Activated T-helper 2 cell treated with anti-CD3 and anti-CD28 coated beads, Interferon-gamma antibody, Interleukin-2, Interleukin-4, amounts not matched to agents 10 μg/mL and 5 μg/mL and 100 μg/mL, durations not matched to agents 14 hours and 24 hours and 36 hours (primary cell): ENCODE results near the gene RNF14. TPM values are rescaled to one million over a fixed set of nuclear protein-coding genes. Genes with fewer than 3 reads are reported as not detected.

Experiments
- DNase-seq: peaks from one replicate; pipeline ENCODE4 v3.0.0; 2021; ENCODE audit warnings: low spot score
- H3K27ac Mint-ChIP-seq: one replicate; pipeline ENCODE4 v1.8.0; 2021; ENCODE audit warnings: mixed read lengths
- H3K27me3 Mint-ChIP-seq: one replicate; pipeline ENCODE4 v1.8.0; 2021; ENCODE audit warnings: low read depth, mixed read lengths
- H3K36me3 Mint-ChIP-seq: one replicate; pipeline ENCODE4 v1.8.0; 2021; ENCODE audit warnings: low read depth, mixed read lengths
- H3K4me1 Mint-ChIP-seq: one replicate; pipeline ENCODE4 v1.8.0; 2021; ENCODE audit warnings: low read depth, mixed read lengths
- H3K4me3 Mint-ChIP-seq: one replicate; pipeline ENCODE4 v1.8.0; 2021; ENCODE audit warnings: low read depth, mild to moderate bottlenecking, moderate library complexity, mixed read lengths
- H3K9me3 Mint-ChIP-seq: one replicate; pipeline ENCODE4 v1.8.0; 2021; ENCODE audit warnings: mixed read lengths
- intact Hi-C: fragments of 100-400 bp; cut with micrococcal nuclease; formaldehyde crosslinking; loops from one replicate; pipeline ENCODE4 v1.15.1; 2023
- total RNA-seq: library from RNA; stranded (reverse); gene quantifications from 2 replicates; pipeline ENCODE4 v1.2.3, GENCODE V29; 2022

The RNF14 gene
- total RNA-seq, 1 donor from 2014 or later: 24.1 TPM

- intact Hi-C loops: no loop called here
- Mint-ChIP-seq H3K4me1 (peaks cover 18% of the 10 kb centered on the region), H3K27me3 (no peaks in the 10 kb centered on the region), H3K27ac (peak overlapping the region; percentile 82), H3K9me3 (no peaks in the 10 kb centered on the region), H3K36me3 (peaks cover 67% of the 10 kb centered on the region), H3K4me3 (no peak overlapping the region)
- no peak for DNase-seq
Observed at GRCh38 chr5:142000173-142000572, 31.3 kb downstream of the RNF14 start.

- H3K9me3 Mint-ChIP-seq: no peaks in the 10 kb centered on the region
- H3K27ac Mint-ChIP-seq: peak overlapping the region; percentile 82
- H3K4me3 Mint-ChIP-seq: no peak overlapping the region
- intact Hi-C loops: no loop called here
- H3K36me3 Mint-ChIP-seq: peaks cover 70% of the 10 kb centered on the region
- no peak for DNase-seq
- H3K4me1 Mint-ChIP-seq: peaks cover 25% of the 10 kb centered on the region
- H3K27me3 Mint-ChIP-seq: no peaks in the 10 kb centered on the region
Observed at GRCh38 chr5:142000704-142001484, 32.0 kb downstream of the RNF14 start.

GRCh38 chr5:142003266-142003800, 34.4 kb downstream of the RNF14 start:
- H3K9me3 Mint-ChIP-seq: no peaks in the 10 kb centered on the region
- no peaks in the 10 kb centered on the region for H3K27me3 Mint-ChIP-seq
- peaks cover 45% of the 10 kb centered on the region for H3K4me1 Mint-ChIP-seq
- no peak for DNase-seq
- intact Hi-C loops: no loop called here
- no peak overlapping the region for H3K27ac Mint-ChIP-seq
- H3K4me3 Mint-ChIP-seq: no peak overlapping the region
- peaks cover 85% of the 10 kb centered on the region for H3K36me3 Mint-ChIP-seq

GRCh38 chr5:142006363-142007236, 37.7 kb downstream of the RNF14 start:
- H3K4me1 Mint-ChIP-seq: peaks cover 50% of the 10 kb centered on the region
- DNase-seq: no peak
- peak overlapping the region; percentile 38 for H3K4me3 Mint-ChIP-seq
- H3K27ac Mint-ChIP-seq: peak overlapping the region; percentile 89
- no peaks in the 10 kb centered on the region for H3K27me3 Mint-ChIP-seq
- peaks cover 87% of the 10 kb centered on the region for H3K36me3 Mint-ChIP-seq
- no peaks in the 10 kb centered on the region for H3K9me3 Mint-ChIP-seq
- intact Hi-C loops: loop anchor here (1.0 kb wide), 1 partner anchor 10 kb away; no protein-coding TSS in a partner anchor

GRCh38 chr5:142007237-142007544, 38.3 kb downstream of the RNF14 start:
- no peak for DNase-seq
- no peaks in the 10 kb centered on the region for H3K27me3 Mint-ChIP-seq
- peaks cover 56% of the 10 kb centered on the region for H3K4me1 Mint-ChIP-seq
- peak overlapping the region; percentile 38 for H3K4me3 Mint-ChIP-seq
- H3K36me3 Mint-ChIP-seq: peaks cover 83% of the 10 kb centered on the region
- intact Hi-C loops: loop anchor here (1.0 kb wide), 1 partner anchor 9 kb away; no protein-coding TSS in a partner anchor
- H3K9me3 Mint-ChIP-seq: no peaks in the 10 kb centered on the region
- peak overlapping the region; percentile 89 for H3K27ac Mint-ChIP-seq

- no peak overlapping the region for H3K27ac Mint-ChIP-seq
- no peak for DNase-seq
- intact Hi-C loops: no loop called here
- peaks cover 63% of the 10 kb centered on the region for H3K4me1 Mint-ChIP-seq
- H3K27me3 Mint-ChIP-seq: no peaks in the 10 kb centered on the region
- H3K9me3 Mint-ChIP-seq: no peaks in the 10 kb centered on the region
- H3K4me3 Mint-ChIP-seq: no peak overlapping the region
- H3K36me3 Mint-ChIP-seq: peaks cover 70% of the 10 kb centered on the region
Observed at GRCh38 chr5:142008813-142009212, 39.9 kb downstream of the RNF14 start.

GRCh38 chr5:142009886-142010285, 41.0 kb downstream of the RNF14 start:
- Mint-ChIP-seq H3K9me3 (no peaks in the 10 kb centered on the region), H3K4me3 (no peak overlapping the region), H3K4me1 (peaks cover 62% of the 10 kb centered on the region), H3K27ac (no peak overlapping the region), H3K36me3 (peaks cover 59% of the 10 kb centered on the region), H3K27me3 (no peaks in the 10 kb centered on the region)
- intact Hi-C loops: no loop called here
- DNase-seq: no peak

- H3K36me3 Mint-ChIP-seq: peaks cover 41% of the 10 kb centered on the region
- H3K9me3 Mint-ChIP-seq: no peaks in the 10 kb centered on the region
- DNase-seq: no peak
- peak overlapping the region; percentile 70 for H3K4me3 Mint-ChIP-seq
- no peaks in the 10 kb centered on the region for H3K27me3 Mint-ChIP-seq
- peak overlapping the region; percentile 54 for H3K27ac Mint-ChIP-seq
- intact Hi-C loops: no loop called here
- H3K4me1 Mint-ChIP-seq: peaks cover 64% of the 10 kb centered on the region
Observed at GRCh38 chr5:142011572-142012185, 42.8 kb downstream of the RNF14 start.

- H3K9me3 Mint-ChIP-seq: no peaks in the 10 kb centered on the region
- H3K4me1 Mint-ChIP-seq: peaks cover 62% of the 10 kb centered on the region
- peak overlapping the region; percentile 70 for H3K4me3 Mint-ChIP-seq
- intact Hi-C loops: no loop called here
- DNase-seq: no peak
- H3K27ac Mint-ChIP-seq: peak overlapping the region; percentile 54
- H3K36me3 Mint-ChIP-seq: peaks cover 35% of the 10 kb centered on the region
- no peaks in the 10 kb centered on the region for H3K27me3 Mint-ChIP-seq
Observed at GRCh38 chr5:142012186-142012785, 43.4 kb downstream of the RNF14 start.

GRCh38 chr5:142012792-142013388, 44.0 kb downstream of the RNF14 start, which contains the start of gene GNPDA1:
Gene GNPDA1, minus strand, starts transcription at chr5:142013027. Its CDS starts 992 bp downstream, at chr5:142012035.
- DNase-seq: peak; percentile 61
- H3K4me3 Mint-ChIP-seq: peak within 1 kb of the TSS; percentile 81
- H3K36me3 Mint-ChIP-seq: peaks cover 29% of the 10 kb centered on the region
- peaks cover 64% of the 10 kb centered on the region for H3K4me1 Mint-ChIP-seq
- peak within 1 kb of the TSS; percentile 96 for H3K27ac Mint-ChIP-seq
- H3K27me3 Mint-ChIP-seq: no peaks in the 10 kb centered on the region
- no peaks in the 10 kb centered on the region for H3K9me3 Mint-ChIP-seq
- intact Hi-C loops: no loop called here

- Mint-ChIP-seq H3K36me3 (peaks cover 18% of the 10 kb centered on the region), H3K27me3 (no peaks in the 10 kb centered on the region), H3K27ac (peak overlapping the region; percentile 96), H3K9me3 (no peaks in the 10 kb centered on the region), H3K4me3 (peak overlapping the region; percentile 81), H3K4me1 (peaks cover 67% of the 10 kb centered on the region)
- intact Hi-C loops: no loop called here
- DNase-seq: no peak
Observed at GRCh38 chr5:142013734-142014521, 45.0 kb downstream of the RNF14 start.
